ENCODE results near the gene ZNF157.
A peak's percentile ranks its signal among the peaks of the same experiment; 100 is the strongest.
"Not testable (repeated sequence)": the region's sequence is repeated elsewhere in the genome, so short reads cannot be mapped to it uniquely, and the experiment has no call there.

ZNF157 gene

DNA sequence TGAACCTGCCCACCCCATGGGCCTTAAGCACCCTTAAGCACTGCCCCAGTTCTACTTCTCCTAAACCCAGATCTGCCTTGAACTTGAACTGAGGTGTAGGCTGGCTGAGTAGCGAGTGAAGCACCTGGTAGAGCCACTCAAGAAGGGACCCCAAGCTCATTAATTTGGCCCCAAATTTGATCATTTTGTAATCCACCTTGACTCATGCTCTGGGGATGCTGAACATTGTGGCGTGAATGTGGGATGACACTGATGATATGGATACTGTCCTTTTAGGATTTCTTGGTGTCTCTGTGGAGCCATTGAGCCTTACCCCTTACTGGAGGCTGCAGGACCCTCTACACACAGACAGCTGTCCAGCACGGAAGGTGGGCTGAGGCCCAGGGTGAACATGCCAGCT, at the start of gene ZNF157:
Gene ZNF157, plus strand, starts transcription at position 301 of the 400 bp plus-strand sequence. Its CDS starts 91 bp downstream, at position 392.
- no peak for DNase-seq

DNA sequence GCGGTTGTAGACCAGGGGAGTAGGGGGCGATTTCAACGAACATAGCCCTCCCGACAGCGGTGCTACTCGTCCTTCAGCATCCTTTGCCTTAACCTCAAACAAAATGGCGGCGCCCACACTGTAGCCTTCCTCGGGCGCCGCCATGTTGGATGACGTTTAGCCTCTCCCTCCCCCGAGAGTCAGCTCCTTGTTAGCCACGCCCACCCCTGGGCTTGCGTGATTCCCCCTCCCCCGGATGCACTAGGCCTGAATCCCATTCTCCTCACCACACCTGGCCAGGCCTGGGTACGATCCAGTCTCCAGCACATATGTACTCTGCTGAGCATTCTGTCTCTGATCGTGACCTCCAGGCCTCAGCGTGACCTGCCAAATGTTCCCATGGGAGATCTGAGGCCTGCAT, 49.0 kb upstream of the ZNF157 start:
- DNase-seq: no peak

DNA sequence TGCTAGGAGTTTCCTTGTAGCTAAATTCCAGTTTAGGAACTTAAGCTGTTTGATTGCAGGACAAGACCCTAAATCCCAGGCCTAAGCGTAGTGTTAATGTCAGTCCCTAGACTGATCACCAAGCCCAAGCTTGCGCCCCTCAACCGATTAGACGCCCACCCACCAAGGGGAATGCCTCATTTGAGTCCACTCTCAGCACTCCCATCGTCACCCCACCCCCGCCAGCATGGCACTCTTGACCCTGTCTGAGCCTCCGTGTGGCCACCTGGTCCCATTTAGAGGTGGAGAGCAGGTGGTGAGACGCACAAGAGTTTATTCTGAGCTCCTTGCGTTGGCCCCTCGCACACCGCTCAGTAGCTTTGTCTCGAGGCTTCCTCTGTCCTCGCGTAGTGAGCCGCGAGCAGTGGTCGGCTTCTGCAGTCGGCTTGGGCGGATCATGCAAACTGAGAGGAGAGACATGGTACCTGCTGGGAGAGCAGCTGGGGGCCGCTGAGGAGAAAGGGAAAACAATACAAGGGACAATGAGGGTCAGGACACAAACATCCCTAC, 48.5 kb upstream of the ZNF157 start:
- DNase-seq: no peak

DNA sequence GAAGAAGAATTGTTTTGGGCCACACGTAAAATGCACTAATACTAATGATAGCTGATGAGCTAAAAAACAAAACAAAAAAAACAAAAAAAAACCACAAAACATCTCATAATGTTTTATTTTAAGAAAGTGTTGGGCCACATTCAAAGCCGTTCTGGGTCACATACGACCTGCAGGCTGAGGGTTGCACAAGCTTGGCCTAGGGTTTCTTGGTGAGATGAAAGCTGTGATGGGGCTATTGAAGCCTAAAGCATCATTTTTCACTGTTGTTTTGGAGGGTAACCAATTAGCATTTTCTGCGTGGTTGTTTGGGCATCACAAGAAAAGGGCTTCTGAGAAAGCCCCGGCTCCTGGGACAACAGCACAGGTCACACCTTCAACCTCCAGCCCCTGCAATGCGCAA, 42.5 kb upstream of the ZNF157 start:
- peak; percentile 33 for DNase-seq

DNA sequence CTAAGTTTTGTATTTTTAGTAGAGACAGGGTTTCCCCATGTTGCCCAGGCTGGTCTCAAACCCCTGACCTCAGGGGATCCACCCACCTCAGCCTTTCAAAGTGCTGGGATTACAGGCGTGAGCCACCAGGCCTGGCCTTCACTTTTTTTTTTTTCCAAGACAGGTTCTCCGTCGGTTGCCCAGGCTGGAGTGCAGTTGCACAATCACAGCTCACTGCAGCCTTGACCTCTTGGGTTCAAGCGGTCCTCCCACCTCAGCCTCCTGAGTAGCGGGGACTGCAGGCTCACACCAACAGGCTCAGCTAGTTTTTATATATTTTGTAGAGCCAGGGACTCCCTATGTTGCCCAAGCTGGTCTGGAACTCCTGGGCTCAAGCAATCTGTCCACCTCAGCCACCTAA, 37.6 kb upstream of the ZNF157 start:
- DNase-seq: not testable (repeated sequence)

DNA sequence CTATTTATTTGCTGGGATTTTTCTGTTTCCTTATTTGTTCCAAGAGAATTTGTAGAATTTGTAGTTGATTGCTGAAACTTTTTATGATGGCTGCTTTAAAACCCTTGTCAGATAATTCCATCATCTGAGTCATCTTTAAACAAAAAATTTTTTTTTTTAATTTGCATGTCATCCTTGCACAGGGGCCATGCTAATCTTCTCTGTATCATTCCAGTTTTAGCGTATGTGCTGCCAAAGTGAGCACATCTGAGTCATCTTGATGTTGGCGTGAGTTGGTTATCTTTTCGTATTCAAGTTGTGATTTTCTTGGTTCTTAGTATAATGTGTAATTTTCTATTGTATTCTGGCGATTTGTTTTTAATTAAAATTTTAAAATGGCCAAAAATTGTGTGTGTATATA, 18.7 kb upstream of the ZNF157 start:
- no peak for DNase-seq

DNA sequence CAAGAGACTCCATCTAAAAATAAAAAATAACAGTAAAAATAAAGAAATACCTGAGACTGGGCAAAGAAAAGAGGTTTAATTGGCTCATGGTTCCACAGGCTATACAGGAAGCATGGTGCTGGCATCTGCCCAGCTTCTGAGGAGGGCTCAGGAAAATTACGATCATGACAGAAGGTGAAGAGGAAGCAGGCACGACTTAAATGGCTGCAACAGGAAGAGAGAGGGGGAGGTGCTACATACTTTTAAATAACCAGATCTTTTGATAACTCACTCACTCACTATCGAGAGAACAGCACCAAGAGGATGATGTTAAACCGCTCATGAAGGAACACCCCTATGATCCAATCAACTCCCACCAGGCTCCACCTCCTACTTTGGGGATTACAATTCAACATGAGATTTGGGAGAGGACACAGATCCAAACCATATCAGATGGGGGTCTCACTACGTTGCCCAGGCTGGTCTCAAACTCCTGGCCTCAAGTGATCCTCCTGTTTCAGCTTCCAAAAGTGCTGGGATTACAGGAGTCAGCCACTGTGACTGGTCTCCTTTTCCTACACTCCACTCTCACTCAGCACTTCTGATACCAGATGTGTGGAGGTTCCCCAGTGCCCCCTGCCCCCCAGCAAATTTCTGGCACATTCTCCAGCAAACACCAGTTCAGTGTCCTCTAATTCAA, 11.9 kb upstream of the ZNF157 start:
- no peak for DNase-seq

DNA sequence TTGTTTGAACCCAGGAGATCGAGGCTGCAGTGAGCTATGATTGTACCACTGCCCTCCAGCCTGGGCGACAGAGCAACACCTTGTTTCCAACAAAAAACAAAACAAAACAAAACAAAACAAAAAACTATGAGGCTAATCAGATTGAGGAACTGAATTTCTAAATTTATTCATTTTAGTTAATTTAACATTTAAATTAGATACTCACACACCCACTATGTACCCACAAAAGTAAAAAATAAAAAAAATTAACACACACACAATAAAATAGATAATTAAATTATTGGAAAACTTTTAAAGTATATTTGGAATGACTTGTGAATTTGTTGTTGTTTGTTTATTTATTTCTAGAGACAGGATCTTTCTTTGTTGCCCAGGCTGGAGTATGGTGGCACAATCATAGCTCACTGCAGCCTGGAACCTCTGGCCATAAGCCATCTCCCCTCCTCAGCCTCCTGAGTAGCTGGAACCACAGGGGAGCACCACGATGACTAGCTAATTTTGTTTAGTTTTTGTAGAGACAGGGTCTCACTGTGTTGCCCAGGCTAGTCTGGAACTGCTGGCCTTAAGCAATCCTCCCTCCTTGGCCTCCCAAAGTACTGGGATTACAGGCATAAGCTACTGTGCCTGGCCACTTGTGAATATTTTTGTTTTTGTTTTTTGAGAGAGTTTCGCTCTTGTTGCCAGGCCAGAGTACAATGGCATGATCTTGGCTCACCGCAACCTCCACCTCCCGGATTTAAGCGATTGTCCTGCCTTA, 9.8 kb upstream of the ZNF157 start:
- no peak for DNase-seq

DNA sequence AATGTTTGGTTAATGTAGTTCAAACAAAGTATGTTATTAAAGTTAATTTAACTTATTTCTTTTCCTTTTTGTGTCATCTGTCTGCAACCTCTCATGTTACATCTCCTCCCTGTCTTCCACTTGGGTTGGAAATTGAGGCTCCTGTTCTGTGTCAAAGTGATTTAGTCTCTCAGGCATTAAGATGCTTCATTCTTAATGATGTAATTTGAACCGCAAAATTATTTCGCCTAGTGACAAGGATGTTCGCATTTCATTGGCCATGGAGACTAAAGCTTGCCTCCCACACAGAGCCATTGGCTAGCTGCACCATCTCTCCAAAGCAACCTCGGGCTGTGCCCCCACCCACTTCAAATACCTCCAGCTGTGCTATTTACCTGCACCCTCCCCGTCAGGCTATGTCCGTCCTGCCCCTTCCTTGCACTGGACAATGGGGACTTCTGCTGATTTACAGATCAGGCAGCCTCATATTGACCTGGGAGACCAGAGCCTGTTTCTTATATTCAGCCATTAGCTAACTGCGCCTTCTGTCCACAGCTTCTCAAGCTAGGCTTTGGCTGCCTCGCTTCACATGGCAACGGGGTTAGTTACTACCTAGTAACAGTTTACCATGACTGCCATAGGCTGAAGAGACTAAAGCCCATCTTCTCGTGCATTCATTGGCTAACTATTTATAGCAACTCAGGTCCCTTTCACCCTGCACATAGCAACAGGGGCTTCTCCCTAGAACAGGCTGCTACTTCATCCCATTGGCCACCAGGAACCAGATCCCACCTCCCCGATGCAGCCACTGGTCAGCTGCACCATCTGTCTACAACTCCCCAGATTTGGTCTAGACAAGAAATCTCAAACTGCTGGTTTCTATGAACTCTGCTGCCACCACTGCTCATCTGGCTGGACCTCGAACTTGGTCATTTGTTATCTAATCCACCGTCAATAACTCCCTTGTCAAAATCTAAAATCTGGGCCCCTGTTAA, 8.6 kb upstream of the ZNF157 start:
- no peak for DNase-seq

DNA sequence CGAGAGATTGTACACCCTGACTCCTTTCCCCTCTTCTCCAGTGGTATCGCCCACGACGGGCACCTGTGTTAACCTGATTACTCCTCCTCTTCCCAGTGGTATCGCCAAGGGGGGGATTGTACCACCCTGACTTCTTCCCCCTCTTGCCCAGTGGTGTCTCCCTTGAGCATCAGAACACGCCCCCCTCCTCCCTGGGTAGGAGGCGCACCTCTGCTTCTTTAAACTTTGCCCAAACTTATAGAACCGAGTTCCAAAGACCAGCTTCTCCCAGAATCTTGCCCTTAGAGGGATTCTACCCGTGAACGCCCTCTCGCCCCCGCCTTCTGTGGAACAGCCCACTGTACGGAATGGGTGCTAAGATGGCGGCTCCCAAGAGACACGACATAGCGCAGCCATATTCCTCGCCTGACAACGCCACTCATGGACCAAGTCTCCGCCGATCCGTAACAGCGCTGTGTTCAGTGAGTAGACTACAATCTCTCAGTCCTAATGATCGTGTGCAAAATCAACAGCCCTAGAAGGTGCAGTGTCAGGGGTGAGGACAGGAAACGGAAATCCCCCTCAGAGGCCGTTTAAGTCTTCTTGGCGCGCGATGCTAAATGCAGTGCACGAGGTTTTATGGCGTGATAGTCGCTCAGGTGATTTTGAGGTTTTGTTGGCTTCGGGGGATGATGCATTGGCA, 4.2 kb upstream of the ZNF157 start:
- no peak for DNase-seq

DNA sequence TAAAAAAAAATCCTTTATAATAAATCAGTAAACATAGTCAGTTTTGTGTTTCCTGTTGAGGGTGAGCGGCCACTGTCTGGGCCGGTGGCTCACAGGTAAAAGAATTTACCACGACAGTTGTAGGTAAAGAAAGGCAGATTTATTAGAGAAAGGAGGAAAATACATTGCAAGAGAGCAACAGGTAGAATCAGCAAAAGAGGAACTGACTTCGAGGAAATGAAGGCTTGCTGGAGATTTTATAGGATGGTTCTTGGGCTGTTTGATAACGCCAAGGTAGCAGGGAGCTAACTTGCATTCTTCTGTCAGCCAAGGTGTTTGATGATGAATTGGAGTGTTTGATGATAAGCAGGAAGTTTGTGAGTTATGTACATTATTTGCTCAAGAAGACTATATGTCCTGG, 2.8 kb downstream of the ZNF157 start:
- DNase-seq: no peak

DNA sequence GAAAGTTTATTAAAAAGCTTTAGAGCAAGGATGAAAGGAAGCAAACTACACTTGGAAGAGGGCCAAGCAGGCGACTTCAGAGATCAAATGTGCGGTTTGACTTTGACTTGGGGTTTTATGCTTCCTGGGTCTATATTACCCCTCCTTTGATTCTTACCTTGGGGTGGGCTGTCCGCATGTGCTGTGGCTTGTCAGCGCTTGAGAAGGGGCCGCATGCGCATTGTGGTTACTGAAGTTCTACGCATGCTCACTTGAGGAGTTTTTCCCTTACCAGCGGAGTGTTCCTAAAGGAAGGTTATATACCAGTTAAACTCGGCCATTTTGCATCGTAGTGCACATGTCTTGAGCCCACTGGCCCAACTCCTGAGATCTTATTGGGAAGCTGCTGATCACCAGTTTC, 9.9 kb downstream of the ZNF157 start:
- DNase-seq: no peak

DNA sequence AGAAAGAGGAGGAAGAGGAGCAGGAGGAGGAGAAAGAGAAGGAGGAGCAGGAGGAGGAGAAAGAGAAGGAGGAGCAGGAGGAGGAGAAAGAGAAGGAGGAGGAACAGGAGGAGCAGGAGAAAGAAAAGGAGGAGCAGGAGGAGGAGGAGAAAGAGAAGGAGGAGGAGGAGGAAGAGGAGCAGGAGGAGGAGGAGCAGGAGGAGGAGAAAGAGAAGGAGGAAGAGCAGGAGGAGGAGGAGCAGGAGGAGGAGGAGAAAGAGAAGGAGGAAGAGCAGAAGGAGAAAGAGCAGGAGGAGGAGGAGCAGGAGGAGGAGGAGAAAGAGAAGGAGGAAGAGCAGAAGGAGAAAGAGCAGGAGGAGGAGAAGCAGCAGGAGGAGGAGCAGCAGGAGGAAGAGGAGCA, 10.5 kb downstream of the ZNF157 start:
- not testable (repeated sequence) for DNase-seq

DNA sequence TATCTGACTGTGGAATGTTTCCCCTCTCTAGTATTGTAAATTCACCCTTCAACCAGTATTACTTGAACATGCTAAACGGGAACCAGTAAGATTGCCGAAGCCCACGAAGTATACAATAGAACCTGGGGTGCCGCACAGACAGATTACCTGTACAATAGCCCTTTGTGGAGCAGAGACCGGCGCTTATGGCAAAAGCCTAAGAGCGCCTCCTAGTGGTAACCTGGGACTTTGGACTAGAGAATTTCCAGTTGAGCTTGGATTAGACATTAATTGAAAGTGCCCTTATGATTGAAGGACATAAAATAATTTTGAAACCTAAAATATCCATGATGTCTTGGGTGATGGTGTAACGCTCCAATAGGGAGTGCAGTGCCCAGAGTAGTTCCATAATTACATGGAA, 14.1 kb downstream of the ZNF157 start:
- DNase-seq: peak; percentile 31

DNA sequence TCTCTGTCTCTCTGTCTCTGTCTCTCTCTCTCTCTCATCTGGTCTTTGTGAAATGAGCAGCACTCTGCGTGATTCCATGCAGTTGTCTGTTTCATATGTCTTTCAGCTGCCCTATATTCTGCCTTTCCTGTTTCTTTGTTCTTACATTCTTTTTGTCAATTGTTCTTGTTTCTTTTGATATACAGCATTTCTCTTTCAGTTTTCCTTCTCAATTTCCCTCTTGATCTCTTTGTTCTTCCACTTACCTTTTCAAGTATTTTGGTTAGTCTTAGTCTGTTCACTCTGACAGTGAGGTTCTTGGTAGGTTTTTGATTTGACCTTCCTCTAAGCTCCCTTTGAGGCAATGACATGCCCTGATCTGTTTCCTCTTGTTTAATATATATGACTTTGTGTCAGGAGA, 20.4 kb downstream of the ZNF157 start:
- no peak for DNase-seq

DNA sequence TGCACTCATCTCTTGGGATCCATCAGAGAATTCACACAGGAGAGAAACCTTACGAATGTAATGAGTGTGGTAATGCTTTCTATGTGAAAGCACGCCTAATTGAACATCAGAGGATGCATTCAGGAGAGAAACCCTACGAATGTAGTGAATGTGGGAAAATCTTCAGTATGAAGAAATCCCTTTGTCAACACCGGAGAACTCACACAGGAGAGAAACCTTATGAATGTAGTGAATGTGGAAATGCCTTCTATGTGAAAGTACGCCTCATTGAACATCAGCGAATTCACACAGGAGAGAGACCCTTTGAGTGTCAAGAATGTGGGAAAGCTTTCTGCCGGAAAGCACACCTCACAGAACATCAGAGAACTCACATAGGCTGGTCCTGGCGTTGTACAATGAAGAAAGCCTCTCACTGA, 42.8 kb downstream of the ZNF157 start:
- DNase-seq: no peak

DNA sequence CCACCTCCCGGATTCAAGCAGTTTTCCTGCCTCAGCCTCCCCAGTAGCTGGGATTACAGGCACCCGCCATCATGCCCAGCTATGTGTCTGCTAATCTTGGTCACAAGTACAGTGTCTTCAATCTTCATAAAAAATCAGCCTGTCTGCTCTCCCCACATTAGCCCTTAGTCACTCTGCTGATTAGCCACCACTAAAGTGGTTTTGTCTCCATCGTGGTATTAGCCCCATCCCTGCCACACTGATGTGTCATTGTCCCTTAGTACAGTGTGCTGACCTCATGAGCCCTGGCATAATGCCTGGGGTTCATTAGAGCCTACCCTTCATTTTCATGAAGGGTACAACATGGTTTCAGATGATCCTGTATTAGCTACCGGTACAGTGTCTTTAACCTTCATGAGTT, 49.9 kb downstream of the ZNF157 start:
- no peak for DNase-seq

DNA sequence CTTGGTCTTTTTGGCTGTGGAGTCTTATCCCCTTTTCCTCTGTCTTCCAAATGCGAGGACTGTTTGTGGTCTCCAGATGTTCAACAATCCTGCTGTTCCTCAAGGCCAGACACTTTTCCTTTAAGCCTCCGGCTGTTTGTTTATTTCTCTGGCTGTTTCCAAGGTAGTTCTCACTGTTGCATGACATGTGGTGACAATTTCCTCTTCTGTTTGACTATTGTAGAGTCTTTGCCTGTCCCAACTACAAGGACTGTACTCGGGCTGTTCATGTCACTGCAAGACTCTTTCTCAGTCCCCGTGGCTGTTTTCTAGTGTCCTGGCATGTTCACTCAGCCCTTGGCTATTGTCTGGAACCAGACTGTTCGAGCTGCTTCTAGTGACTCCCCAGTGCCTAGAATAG, 50.6 kb downstream of the ZNF157 start:
- DNase-seq: no peak

DNA sequence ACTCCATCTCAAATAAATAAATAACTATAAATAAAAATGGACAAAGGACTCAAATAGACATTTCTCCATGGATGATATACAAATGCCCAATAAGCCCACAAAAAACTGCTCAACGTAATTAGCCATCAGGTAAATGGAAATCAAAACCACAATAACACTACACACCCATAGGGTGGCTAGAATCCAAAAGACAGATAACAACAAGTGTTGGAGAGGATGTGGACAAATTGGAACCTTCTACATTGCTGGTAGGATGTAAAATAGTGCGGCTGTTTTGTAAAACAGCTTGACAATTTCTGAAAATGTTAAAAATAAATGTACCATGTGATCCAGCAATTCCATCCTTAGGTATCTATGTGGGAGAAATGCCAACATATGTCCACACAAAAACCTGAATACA, 52.1 kb downstream of the ZNF157 start:
- DNase-seq: no peak

DNA sequence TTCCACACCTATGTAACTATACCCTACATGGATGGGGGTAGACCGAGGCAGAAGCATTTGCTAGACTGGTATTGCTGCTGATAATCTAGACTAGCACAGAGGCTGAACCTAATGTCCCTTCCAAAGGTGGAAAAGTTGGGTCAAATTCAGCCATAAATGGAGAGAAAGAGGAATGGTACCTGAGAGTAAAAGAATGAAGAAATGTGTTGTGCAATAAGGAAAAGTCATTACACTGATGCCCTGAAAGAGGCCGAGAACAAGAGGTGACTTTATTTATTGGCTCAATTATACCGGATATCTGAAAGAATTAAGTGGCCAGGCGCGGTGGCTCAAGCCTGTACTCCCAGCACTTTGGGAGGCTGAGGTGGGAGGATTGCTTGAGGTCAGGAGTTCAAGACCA, 60.5 kb downstream of the ZNF157 start:
- DNase-seq: no peak

DNA sequence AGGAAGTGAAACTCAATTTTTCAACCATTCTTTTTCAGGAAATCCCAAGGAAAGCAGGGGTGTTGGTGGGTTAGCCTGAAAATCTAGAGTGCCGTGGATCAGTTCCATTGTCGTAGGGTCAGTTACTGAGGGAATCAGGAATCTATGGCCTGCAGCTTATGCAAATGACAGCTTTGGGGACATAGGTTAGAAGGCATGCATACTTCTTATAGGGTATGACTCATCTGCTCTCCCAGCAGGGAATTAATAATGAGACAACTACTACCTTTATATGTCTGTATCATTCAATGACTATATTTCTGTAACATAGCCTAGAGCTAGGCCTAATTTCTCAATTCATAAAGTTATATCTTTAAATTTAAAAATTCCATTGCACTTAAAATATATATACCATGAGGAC, 76.1 kb downstream of the ZNF157 start:
- DNase-seq: no peak

DNA sequence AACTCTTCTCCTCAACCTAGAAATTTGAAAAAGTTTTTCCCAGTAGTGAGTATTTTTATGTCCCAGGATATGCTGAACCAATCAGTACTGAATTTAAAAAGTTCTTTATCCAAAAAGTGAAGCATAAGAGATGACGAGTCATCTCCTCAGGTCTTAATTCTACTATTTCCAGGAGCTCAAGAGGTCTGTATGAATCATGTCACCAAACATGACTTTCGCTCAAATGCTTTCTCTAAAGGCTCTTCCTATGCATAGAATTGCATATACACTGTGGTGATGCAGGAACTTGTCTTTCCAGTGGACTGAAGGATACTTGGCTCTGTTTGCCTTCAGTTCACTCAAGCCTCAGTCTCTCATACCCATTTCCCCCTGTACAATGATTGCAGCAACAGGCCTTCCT, 76.6 kb downstream of the ZNF157 start:
- DNase-seq: no peak

DNA sequence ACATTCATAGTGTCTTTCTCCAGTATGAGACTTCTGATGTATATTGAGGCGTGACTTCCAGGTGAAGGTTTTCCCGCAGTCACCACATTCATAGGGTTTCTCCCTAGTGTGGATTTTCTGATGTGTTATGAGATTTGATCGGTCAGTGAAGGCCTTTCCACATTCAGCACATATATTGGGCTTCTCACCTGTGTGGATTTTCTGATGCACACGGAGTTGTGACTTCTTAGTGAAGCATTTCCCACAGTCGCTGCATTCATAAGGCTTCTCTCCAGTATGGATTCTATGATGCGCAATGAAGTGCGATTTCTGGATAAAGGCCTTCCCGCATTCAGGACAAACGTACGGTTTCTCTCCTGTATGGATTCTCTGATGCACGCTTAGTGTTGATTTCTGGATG, 77.2 kb downstream of the ZNF157 start:
- no peak for DNase-seq
